K562 (cell line): ENCODE results near the gene VWF. TPM values are rescaled to one million over a fixed set of nuclear protein-coding genes. Genes with fewer than 3 reads are reported as not detected.

Experiments used
- ATAC-seq: fragments of 200-7000 bp; cut with Tn5 transposase; 3 replicates; pipeline ENCODE4 v1.9.1; 2020; ENCODE audit warnings: moderate library complexity
- BruUV-seq: library from RNA; stranded (reverse); fragments of 400-500 nt; replicated peaks from 2 replicates; lab custom pipeline; 2021; lab: Mats Ljungman, UMichigan
- CTCF ChIA-PET: fragments of 300-600 bp; formaldehyde crosslinking; extraction: SDS; loops from one replicate; lab custom pipeline; 2021; ENCODE audit warnings: low intra/inter-chr PET ratio; lab: Yijun Ruan, JAX
- POLR2A ChIA-PET: fragments of 300-600, 350-650 bp; sonication (Branson Sonifier 250); formaldehyde crosslinking; extraction: SDS; loops from one replicate; lab custom pipeline; 2021; ENCODE audit warnings: antibody characterized with exemption, inconsistent platforms; lab: Yijun Ruan, JAX
- DNase-seq, 4 experiments: peaks; one replicate each; pipeline versions ENCODE4 v3.0.0 to v3.0.0-alpha.2; 2011 to 2018; ENCODE audit warnings: low spot score in 3 of 4, mixed read lengths in 3 of 4; ENCODE audit errors: extremely low read depth in 1 of 4
- FAIRE-seq: peaks from 2 replicates; lab custom pipeline; 2011; peaks lifted over from hg19 to GRCh38; lab: Jason Lieb, UNC
- H2AFZ ChIP-seq: 2 replicates; pipeline ENCODE4 v1.6.0; 2011; ENCODE audit warnings: low read depth, low read length, control low read depth, inconsistent platforms
- H3K27ac ChIP-seq: fragments of 200-600 bp; 3 replicates; pipeline ENCODE4 v1.8.0; 2011; ENCODE audit warnings: low read depth, mild to moderate bottlenecking, control low read depth, inconsistent platforms, low read length, moderate library complexity, mixed read lengths; ENCODE audit errors: extremely low read depth
- H3K27me3 ChIP-seq, 2 experiments: fragments of 300-600 bp in 1 of 2; 2 replicates in 1 of 2; 3 replicates in 1 of 2; pipeline versions ENCODE4 v1.6.0 to v1.8.0; 2011; ENCODE audit warnings: inconsistent platforms in 2 of 2, low read length in 2 of 2, mild to moderate bottlenecking in 1 of 2, mixed read lengths in 1 of 2, moderate library complexity in 1 of 2; ENCODE audit not compliant: control insufficient read depth in 2 of 2, insufficient read depth in 2 of 2
- H3K36me3 ChIP-seq: fragments of 300-600 bp; 3 replicates; pipeline ENCODE4 v1.8.0; 2011; ENCODE audit warnings: mild to moderate bottlenecking, low read length, inconsistent platforms; ENCODE audit not compliant: control insufficient read depth, insufficient read depth
- H3K4me1 ChIP-seq, 2 experiments: fragments of 200-600 bp in 1 of 2; replicated peaks in 1 of 2; 2 replicates in 1 of 2; 3 replicates in 1 of 2; pipeline versions ENCODE4 v1.5.1 to v1.8.0; 2011; ENCODE audit warnings: inconsistent platforms in 2 of 2, low read length in 2 of 2, mild to moderate bottlenecking in 1 of 2, mixed read lengths in 1 of 2, moderate library complexity in 1 of 2; ENCODE audit not compliant: control insufficient read depth in 2 of 2, insufficient read depth in 2 of 2
- H3K4me2 ChIP-seq: 2 replicates; pipeline ENCODE4 v1.6.1; 2011; ENCODE audit warnings: low read length, control low read depth, inconsistent platforms, mixed read lengths; ENCODE audit not compliant: insufficient read depth
- H3K4me3 ChIP-seq: fragments of 200-600 bp; sonication (generic), shearing (Covaris generic); 2 replicates; pipeline ENCODE4 v1.5.1; 2016; ENCODE audit warnings: control low read depth, inconsistent platforms
- H3K79me2 ChIP-seq: fragments of 200-600 bp; 3 replicates; pipeline ENCODE4 v1.8.0; 2011; ENCODE audit warnings: low read length, inconsistent platforms; ENCODE audit not compliant: control insufficient read depth, insufficient read depth
- H3K9ac ChIP-seq, 2 experiments: 2 replicates each; pipeline versions ENCODE4 v1.6.0 to v1.6.1; 2011; ENCODE audit warnings: low read depth in 2 of 2, low read length in 2 of 2, control low read depth in 1 of 2, inconsistent platforms in 1 of 2, mild to moderate bottlenecking in 1 of 2, mixed read lengths in 1 of 2; ENCODE audit not compliant: insufficient read depth in 1 of 2
- H3K9me1 ChIP-seq: one replicate; pipeline ENCODE4 v1.6.0; 2011; ENCODE audit warnings: inconsistent platforms, mild to moderate bottlenecking, low read length, moderate library complexity; ENCODE audit not compliant: control insufficient read depth, insufficient read depth
- H3K9me3 ChIP-seq: replicated peaks from 2 replicates; pipeline ENCODE4 v1.5.1; 2011; ENCODE audit warnings: low read depth, low read length, inconsistent platforms; ENCODE audit not compliant: control insufficient read depth, insufficient read depth
- H4K20me1 ChIP-seq: replicated peaks from 2 replicates; pipeline ENCODE4 v1.6.1; 2011; ENCODE audit warnings: low read length, inconsistent platforms, mixed read lengths; ENCODE audit not compliant: control insufficient read depth, insufficient read depth
- ATF7 ChIP-seq: fragments of 450-650 bp; IDR thresholded peaks from 2 replicates; pipeline ENCODE4 v1.7.1; 2014; ENCODE audit warnings: mild to moderate bottlenecking, moderate library complexity
- NFIX ChIP-seq: fragments of 250-450 bp; sonication (Bioruptor Pico); IDR thresholded peaks from 2 replicates; pipeline ENCODE4 v1.4.0; 2020; ENCODE audit warnings: low read depth, mild to moderate bottlenecking, moderate library complexity
- POLR3A ChIP-seq: IDR thresholded peaks from 2 replicates; pipeline ENCODE4 v1.6.1; 2011; ENCODE audit warnings: borderline replicate concordance, mild to moderate bottlenecking, moderate library complexity; ENCODE audit not compliant: insufficient read length, insufficient read depth; ENCODE audit errors: extremely low read depth
- TFE3 ChIP-seq: fragments of 450-650 bp; formaldehyde crosslinking; IDR thresholded peaks from 2 replicates; pipeline ENCODE4 v1.4.0; 2020; ENCODE audit warnings: mild to moderate bottlenecking, mixed read lengths
- ZBTB1 ChIP-seq: sonication (generic); formaldehyde crosslinking; IDR thresholded peaks from 2 replicates; pipeline ENCODE4 v1.8.1; 2023; ENCODE audit warnings: missing genetic modification reagents, low read depth, mild to moderate bottlenecking, borderline replicate concordance
- WGBS: fragments of 100-300 bp; shearing (Covaris generic); methylation state at CpG from one replicate; pipeline ENCODE4 v1.1.6; 2016; ENCODE audit warnings: low coverage, mixed read lengths; ENCODE audit not compliant: insufficient coverage; ENCODE audit errors: missing lambda C conversion rate; 5-methylcytosine and 5-hydroxymethylcytosine counted together
- in situ Hi-C: fragments of 300-500 bp; cut with MboI; formaldehyde crosslinking; loops from 4 replicates; pipeline ENCODE4 v1.15.0; 2018; ENCODE audit warnings: inconsistent platforms, mixed read lengths
- intact Hi-C: fragments of 100-400 bp; cut with micrococcal nuclease; formaldehyde crosslinking; loops from 2 replicates; pipeline ENCODE4 v1.14.2; 2022
- polyA plus RNA-seq, 8 experiments: library from polyadenylated mRNA; depleted of rRNA in 4 of 8; stranded (reverse) in 5 of 8; unstranded in 3 of 8; fragments of >200 nt; fragmentation: Nextera tagmentation in 2 of 8; fragmentation: Illumina TruSeq in 1 of 8; extraction: Ambion mirVana in 2 of 8; extraction: Trizol in 1 of 8; gene quantifications; 2 replicates each; pipeline versions ENCODE4 v1.2.1 to v1.2.3, GENCODE V29; 2011 to 2014; ENCODE audit warnings: inconsistent platforms in 1 of 8, missing spikeins in 1 of 8
- total RNA-seq, 7 experiments: library from RNA; depleted of rRNA in 6 of 7; stranded (reverse); fragments of >200 nt in 6 of 7; fragmentation: Illumina TruSeq in 2 of 7; extraction: Trizol in 2 of 7; gene quantifications; 2 replicates each; pipeline versions ENCODE4 v1.2.1 to v1.2.3, GENCODE V29; 2011 to 2021; ENCODE audit warnings: low replicate concordance in 1 of 7

The VWF gene
- total and polyA plus RNA-seq, 9 of the 15 experiments (the other 6 are each of a cell fraction or from before 2014, with no cell fraction given): 0.53 TPM; not detected in 8

DNA sequence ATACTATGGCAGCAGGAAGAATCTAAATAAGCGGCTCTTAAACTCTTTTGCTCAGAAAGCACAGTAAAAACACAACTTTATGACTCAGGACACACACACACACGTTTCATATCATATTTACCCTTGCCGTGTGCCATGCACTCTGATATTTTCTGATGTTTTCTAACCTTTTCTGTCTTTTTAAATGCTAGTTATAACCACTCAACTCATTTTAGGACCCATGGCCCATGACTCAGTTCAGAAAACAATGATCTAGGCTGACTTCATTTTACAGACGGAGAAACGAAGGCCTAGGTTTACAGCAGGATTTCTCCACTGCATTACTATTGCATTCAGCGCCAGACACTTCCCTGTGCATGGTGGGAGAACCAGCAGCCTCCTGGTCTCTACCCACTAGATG, 9.1 kb downstream of the VWF start (continued):
- TF ChIP-seq POLR3A (no peak), NFIX (CRISPR knock-in tag) (no peak), ATF7 (no peak), ZBTB1 (CRISPR knock-in tag) (no peak)

DNA sequence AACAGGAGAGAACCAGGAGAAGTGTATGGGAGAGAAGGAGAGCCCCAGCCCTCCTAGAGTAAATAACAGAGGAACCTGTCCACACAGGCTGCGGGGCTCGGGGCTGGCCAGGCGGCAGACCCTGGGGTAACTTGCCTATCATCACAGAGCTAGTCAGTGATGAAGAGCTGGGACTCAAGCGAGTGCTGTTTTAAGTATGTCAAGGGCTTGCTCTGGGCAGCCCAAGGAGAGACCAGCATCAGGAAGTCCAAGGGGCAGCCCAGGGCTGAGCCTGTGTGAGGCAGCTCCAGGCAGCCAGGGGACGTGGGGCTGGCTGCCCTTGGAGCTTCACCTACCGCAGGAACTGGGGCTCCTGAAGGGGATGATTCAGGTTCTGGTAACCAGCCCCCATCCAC, 10.0 kb downstream of the VWF start:
- no peak for TF ChIP-seq TFE3 (CRISPR knock-in tag)
- TF ChIP-seq, all 486 proteins: peak for 0
- intact Hi-C loops: no loop called here
- Histone ChIP-seq H4K20me1 (no peaks in the 10 kb centered on the region), H3K79me2 (no peaks in the 10 kb centered on the region), H3K27ac (no peak overlapping the region), H3K9ac (no peak overlapping the region), H3K4me2 (no peak overlapping the region), H3K4me1 (no peaks in the 10 kb centered on the region; a peak in 2 of 5 replicates), H3K27me3 (peaks cover 10 to 54% of the 10 kb centered on the region in 2 experiments), H3K9me3 (no peaks in the 10 kb centered on the region), H3K9me1 (no peaks in the 10 kb centered on the region), H2AFZ (no peak overlapping the region), H3K36me3 (no peaks in the 10 kb centered on the region), H3K4me3 (no peak overlapping the region)
- ATAC-seq (no peak), DNase-seq (no peak), FAIRE-seq (no peak)
- WGBS: 5% methylated on average over 6 of the region's 6 CpGs
- POLR2A ChIA-PET: interaction anchor here (0.7 kb wide), 1 partner anchor 111 kb away, joined by 3 read pairs; no protein-coding TSS in a partner anchor
- CTCF ChIA-PET: no interaction called here
- no TSS peak for BruUV-seq
- in situ Hi-C loops: no loop called here
